ENCODE results near the gene TSG101. TPM values are rescaled to one million over a fixed set of nuclear protein-coding genes. Genes with fewer than 3 reads are reported as not detected.
A peak's percentile ranks its signal among the peaks of the same experiment; 100 is the strongest.

The TSG101 gene, protein sequence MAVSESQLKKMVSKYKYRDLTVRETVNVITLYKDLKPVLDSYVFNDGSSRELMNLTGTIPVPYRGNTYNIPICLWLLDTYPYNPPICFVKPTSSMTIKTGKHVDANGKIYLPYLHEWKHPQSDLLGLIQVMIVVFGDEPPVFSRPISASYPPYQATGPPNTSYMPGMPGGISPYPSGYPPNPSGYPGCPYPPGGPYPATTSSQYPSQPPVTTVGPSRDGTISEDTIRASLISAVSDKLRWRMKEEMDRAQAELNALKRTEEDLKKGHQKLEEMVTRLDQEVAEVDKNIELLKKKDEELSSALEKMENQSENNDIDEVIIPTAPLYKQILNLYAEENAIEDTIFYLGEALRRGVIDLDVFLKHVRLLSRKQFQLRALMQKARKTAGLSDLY
- total RNA-seq = 49.5 and 53.3 TPM in 2 replicates

DNA sequence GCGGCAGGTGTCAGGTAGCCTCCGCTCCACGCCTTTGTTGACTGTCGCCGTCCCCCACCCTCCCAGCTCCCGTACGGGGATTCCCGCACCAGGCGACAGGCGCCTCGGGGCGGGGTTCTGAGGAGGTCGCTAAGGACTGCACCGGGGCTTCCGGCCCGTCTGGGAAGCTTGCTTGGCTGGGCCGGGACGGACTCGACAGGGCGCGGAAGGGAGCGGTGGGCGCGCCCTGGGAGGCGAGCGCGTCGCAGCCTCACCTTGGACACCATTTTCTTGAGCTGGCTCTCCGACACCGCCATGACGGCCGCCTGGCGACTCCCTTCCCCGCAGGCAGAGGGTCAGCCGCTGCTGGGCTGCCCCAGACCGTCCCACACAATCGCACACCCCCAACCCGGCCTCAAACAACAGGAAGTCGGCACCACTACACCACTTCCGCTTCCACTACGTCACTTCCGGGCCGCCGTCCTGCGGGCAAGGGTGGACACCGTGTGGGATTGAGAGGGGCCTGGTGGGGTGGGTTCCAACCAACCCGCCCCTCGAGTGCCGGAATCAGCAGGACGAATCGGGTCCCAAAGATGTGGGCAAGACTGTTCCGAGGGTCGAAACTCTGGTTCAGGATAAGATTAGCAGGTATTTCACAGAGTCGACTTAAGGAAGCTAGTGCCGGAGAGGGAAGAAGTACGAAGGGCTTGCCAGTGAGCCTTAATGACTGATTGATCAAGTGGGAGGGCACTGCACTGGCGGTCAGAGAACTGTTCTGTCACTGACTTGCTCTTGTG is at the start of gene TSG101:
Gene TSG101 (minus strand): TSS at position 422 of the 776 bp plus-strand sequence. CDS start 126 bp downstream, at position 296.
- no peaks in the 10 kb centered on the region for H3K27me3 Mint-ChIP-seq (ENCODE audit: low read depth)
- H3K27ac Mint-ChIP-seq = peak within 1 kb of the TSS; percentile 98
- intact Hi-C loops (cut with micrococcal nuclease) = loop anchor here (1.0 to 10.0 kb wide), 11 partner anchors 62 to 512 kb away; partner anchors contain the start of genes GTF2H1, HPS5, LDHA and SERGEF
- H3K9me3 Mint-ChIP-seq = no peaks in the 10 kb centered on the region
- DNase-seq (ENCODE audit: low spot score) = peak; percentile 90
- peak within 1 kb of the TSS; percentile 97 for H3K4me3 Mint-ChIP-seq (ENCODE audit: low read depth)
- H3K4me1 Mint-ChIP-seq (ENCODE audit: low read depth) = peaks cover 30% of the 10 kb centered on the region
- H3K36me3 Mint-ChIP-seq (ENCODE audit: low read depth) = peaks cover 26% of the 10 kb centered on the region

DNA sequence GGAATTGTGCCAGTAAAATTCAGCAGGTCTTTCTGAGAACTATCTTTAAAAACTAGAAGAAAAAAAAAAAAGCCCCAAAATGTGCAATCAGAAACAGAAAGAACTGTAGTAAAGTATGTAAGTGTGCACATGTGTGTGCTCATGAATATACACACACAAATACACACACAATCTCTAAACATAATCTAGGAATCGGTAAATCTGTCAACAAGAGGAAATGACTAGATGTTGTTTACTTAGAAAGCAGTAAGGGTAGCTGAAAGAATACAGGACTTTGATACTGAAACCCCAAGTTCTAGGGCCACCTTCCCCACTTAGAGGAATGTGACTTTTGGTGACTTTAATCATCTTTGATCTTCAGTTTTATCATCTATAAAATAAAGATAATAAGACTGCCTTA is 48.6 kb upstream of the TSG101 start:
- intact Hi-C loops (cut with micrococcal nuclease) = loop anchor here (5.0 kb wide), 1 partner anchor 42 kb away; no protein-coding TSS in a partner anchor
- no peak for DNase-seq (ENCODE audit: low spot score)
- Mint-ChIP-seq H3K4me1 (ENCODE audit: low read depth) (peaks cover 22% of the 10 kb centered on the region), H3K36me3 (ENCODE audit: low read depth) (peaks cover 55% of the 10 kb centered on the region), H3K9me3 (no peaks in the 10 kb centered on the region), H3K27me3 (ENCODE audit: low read depth) (no peaks in the 10 kb centered on the region), H3K27ac (no peak overlapping the region), H3K4me3 (ENCODE audit: low read depth) (no peak overlapping the region)

DNA sequence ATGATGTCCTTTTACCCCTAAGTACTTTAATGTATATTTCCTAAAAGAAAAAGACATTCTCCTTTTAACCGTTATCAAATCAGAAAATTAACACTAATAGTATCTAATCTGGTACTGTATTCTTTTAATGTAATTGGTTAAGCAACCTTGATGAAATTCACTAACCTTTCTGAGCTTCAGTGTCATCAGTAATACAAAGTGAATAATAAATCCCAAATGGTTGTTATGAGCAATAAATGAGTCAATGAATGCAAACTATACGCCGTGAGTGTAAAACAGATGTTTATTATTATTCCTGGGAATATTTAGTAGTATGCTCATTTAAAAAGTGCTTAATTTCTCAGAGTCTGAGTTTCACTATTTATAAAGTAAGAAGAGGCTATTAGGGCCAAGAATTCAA is 40.3 kb upstream of the TSG101 start:
- no peak overlapping the region for H3K4me3 Mint-ChIP-seq (ENCODE audit: low read depth)
- H3K9me3 Mint-ChIP-seq = no peaks in the 10 kb centered on the region
- H3K27ac Mint-ChIP-seq = no peak overlapping the region
- DNase-seq (ENCODE audit: low spot score) = no peak
- H3K4me1 Mint-ChIP-seq (ENCODE audit: low read depth) = peaks cover 2% of the 10 kb centered on the region
- peaks cover 28% of the 10 kb centered on the region for H3K36me3 Mint-ChIP-seq (ENCODE audit: low read depth)
- H3K27me3 Mint-ChIP-seq (ENCODE audit: low read depth) = no peaks in the 10 kb centered on the region
- intact Hi-C loops (cut with micrococcal nuclease) = no loop called here

DNA sequence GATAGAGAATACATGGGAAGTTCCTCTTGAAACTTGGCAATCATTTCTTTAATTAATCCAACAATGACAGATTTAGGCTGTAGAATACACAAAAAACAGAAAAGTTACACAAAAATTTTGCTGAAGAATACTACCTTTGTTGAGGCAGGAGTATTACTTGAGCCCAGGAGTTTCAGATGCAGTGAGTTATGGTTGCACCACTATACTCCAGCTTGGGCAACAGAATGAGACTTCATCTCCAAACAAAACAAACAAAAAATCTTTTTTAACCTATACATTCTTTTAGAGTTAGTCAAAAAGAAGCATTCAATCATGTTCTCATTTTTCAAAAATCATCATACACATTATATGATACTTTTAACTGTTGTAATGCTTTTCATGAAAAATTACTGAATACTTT is 39.7 kb upstream of the TSG101 start:
- Mint-ChIP-seq H3K36me3 (ENCODE audit: low read depth) (peaks cover 26% of the 10 kb centered on the region), H3K4me3 (ENCODE audit: low read depth) (no peak overlapping the region), H3K9me3 (no peaks in the 10 kb centered on the region), H3K27me3 (ENCODE audit: low read depth) (no peaks in the 10 kb centered on the region), H3K4me1 (ENCODE audit: low read depth) (peaks cover 2% of the 10 kb centered on the region), H3K27ac (no peak overlapping the region)
- intact Hi-C loops (cut with micrococcal nuclease) = no loop called here
- DNase-seq (ENCODE audit: low spot score) = no peak

DNA sequence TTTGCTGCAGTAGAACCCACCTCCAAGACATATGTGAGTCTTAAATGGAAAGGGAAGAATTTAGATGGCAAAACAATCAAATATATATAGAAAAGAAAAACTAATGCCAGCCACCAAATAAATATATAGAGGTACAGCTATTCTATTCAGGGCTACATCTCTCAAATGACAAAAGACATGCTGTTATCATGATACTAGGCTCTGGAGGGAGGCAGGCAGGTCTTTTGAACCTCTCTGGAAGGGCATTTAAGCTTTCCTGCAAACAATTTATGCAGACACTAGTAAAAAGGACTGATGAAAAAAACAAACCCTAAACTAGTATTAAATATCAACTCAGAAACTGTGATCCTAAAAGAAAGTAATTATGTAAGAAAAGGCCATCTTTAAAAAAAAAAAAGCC is 37.4 kb upstream of the TSG101 start:
- no peak overlapping the region for H3K4me3 Mint-ChIP-seq (ENCODE audit: low read depth)
- no peaks in the 10 kb centered on the region for H3K27me3 Mint-ChIP-seq (ENCODE audit: low read depth)
- H3K9me3 Mint-ChIP-seq = no peaks in the 10 kb centered on the region
- no peak overlapping the region for H3K27ac Mint-ChIP-seq
- intact Hi-C loops (cut with micrococcal nuclease) = no loop called here
- DNase-seq (ENCODE audit: low spot score) = no peak
- H3K4me1 Mint-ChIP-seq (ENCODE audit: low read depth) = peaks cover 2% of the 10 kb centered on the region
- peaks cover 27% of the 10 kb centered on the region for H3K36me3 Mint-ChIP-seq (ENCODE audit: low read depth)

DNA sequence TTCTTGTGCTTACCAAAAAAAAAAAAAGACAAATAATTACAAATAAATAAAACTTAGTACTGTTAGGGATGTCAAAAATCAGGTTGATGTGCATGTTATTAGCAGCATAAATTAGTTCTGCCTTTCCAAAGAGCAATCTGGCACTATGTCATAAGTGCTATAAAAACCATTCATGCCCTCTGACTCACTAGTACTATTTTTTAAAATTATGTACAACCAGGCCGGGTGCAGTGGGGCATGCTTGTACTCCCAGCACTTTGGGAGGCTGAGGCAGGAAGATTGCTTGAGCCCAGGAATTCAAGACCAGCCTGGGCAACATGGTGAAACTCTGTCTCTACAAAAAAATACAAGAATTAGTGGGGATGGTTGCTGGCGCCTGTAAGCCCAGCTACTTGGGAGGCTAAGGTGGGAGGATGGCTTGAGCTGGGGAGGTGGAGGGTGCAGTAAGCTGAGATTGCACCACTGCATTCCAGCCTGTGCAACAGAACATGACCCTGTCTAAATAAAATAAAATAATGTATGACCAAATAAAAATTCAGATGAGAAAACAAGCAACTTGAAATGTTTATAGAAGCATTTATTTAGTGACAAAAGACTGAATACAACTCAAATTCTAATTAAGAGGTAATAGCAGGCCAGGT is 36.5 kb upstream of the TSG101 start:
- Mint-ChIP-seq H3K4me1 (ENCODE audit: low read depth) (peaks cover 2% of the 10 kb centered on the region), H3K4me3 (ENCODE audit: low read depth) (no peak overlapping the region), H3K36me3 (ENCODE audit: low read depth) (peaks cover 27% of the 10 kb centered on the region), H3K9me3 (no peaks in the 10 kb centered on the region), H3K27ac (no peak overlapping the region), H3K27me3 (ENCODE audit: low read depth) (no peaks in the 10 kb centered on the region)
- no peak for DNase-seq (ENCODE audit: low spot score)
- intact Hi-C loops (cut with micrococcal nuclease) = no loop called here

DNA sequence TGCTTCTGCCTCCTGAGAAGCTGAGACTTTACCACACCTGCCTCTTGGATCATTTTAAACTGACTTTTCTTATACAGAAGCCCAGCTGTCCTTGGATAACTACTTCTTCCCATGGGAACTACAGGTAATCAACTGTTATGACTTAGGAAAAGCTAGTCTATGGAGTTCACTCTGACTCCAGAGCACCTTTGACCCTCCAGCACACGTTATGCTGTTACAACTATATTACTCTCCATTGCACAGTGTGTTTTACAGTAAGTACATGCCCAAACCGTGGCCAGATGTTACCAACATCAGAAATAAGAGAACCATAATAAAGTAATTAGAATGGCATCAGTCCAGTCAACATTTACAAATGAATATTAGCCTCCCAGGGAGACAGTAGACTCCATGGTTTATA is 21.3 kb upstream of the TSG101 start:
- Mint-ChIP-seq H3K4me1 (ENCODE audit: low read depth) (no peaks in the 10 kb centered on the region), H3K27me3 (ENCODE audit: low read depth) (no peaks in the 10 kb centered on the region), H3K27ac (no peak overlapping the region), H3K36me3 (ENCODE audit: low read depth) (peaks cover 32% of the 10 kb centered on the region), H3K9me3 (no peaks in the 10 kb centered on the region), H3K4me3 (ENCODE audit: low read depth) (no peak overlapping the region)
- DNase-seq (ENCODE audit: low spot score) = no peak
- intact Hi-C loops (cut with micrococcal nuclease) = no loop called here

DNA sequence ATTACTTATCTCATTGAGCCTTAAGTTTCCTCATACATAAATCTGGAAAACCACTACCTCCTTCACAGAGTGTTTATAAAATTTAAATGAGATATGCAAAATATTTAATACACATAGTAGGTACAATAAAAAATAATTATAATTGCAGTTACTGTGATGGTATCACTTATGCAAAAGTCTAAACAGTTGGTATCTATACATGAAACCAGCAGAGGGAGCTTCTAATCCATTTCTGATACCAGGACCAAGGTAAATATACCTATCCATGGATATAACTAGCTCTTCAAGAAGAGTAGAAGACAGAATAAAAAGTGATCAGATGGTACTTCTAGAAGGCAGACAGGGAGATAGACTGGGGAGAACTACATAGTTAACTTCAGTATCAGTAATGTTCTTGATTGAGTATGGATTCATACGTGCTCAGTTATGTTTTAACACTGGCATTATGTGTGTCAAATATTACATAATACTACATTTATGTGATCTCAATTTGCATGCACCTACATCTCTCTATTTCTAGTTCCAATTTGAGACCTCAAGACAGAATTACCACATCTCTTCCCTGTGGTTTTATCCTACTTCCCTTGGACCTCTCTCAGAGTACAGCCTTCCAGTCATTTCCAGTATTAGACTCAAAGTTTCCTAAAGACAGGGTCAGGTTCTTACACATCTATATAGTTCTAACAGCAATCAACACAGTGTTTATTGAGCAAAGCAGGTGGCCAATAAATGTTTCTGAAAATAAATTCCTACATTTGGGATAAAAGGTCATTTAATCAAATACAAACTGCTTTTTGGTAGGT is 13.7 kb upstream of the TSG101 start:
- Mint-ChIP-seq H3K4me3 (ENCODE audit: low read depth) (no peak overlapping the region), H3K36me3 (ENCODE audit: low read depth) (peaks cover 22% of the 10 kb centered on the region), H3K27ac (no peak overlapping the region), H3K27me3 (ENCODE audit: low read depth) (no peaks in the 10 kb centered on the region), H3K4me1 (ENCODE audit: low read depth) (peaks cover 6% of the 10 kb centered on the region), H3K9me3 (no peaks in the 10 kb centered on the region)
- intact Hi-C loops (cut with micrococcal nuclease) = loop anchor here (1.0 to 5.0 kb wide), 4 partner anchors 52 to 224 kb away; no protein-coding TSS in a partner anchor
- DNase-seq (ENCODE audit: low spot score) = no peak

DNA sequence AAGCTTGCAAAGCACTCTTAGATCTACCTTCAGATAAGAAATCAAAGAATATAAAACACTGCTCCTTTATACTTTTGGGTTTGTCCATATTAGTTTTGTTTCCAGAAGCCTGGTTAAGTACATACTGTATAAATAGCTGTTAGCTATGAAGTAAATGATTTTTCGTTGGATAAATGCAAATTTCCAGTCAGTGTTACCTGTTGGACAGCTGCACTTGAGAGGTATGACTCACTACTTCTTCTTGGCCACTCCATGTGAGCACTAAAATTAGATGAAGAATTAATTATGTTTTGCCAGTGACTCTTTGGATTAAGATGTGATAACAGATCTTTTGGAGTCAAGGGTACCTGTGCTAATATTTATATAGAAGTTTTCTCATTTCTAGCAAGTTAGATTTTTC is 9.5 kb upstream of the TSG101 start:
- peaks cover 8% of the 10 kb centered on the region for H3K4me1 Mint-ChIP-seq (ENCODE audit: low read depth)
- intact Hi-C loops (cut with micrococcal nuclease) = no loop called here

DNA sequence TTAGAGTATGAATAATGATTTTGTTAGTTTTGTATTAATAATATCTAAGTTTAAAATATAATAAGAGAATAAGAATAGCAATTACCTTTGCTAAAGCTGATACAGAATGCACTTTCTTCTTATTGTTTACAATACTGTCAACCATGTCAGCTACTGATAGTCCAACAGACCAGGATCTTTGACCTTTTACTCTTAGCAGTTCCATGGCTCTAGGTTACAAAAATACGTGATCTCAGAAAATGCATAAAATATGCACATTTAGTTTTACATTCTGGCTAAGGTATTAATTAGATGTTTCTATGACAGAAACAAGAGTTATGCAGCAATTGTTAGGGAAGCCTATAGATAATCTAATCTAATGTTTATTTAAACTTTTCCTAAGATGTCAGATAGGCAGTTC is 7.5 kb upstream of the TSG101 start:
- no peak overlapping the region for H3K4me3 Mint-ChIP-seq (ENCODE audit: low read depth)

More for the DNA sequence above, 9.5 kb upstream of the TSG101 start:
- Mint-ChIP-seq H3K27ac (no peak overlapping the region), H3K36me3 (ENCODE audit: low read depth) (peaks cover 11% of the 10 kb centered on the region), H3K4me3 (ENCODE audit: low read depth) (no peak overlapping the region), H3K27me3 (ENCODE audit: low read depth) (no peaks in the 10 kb centered on the region), H3K9me3 (no peaks in the 10 kb centered on the region)
- no peak for DNase-seq (ENCODE audit: low spot score)

DNA sequence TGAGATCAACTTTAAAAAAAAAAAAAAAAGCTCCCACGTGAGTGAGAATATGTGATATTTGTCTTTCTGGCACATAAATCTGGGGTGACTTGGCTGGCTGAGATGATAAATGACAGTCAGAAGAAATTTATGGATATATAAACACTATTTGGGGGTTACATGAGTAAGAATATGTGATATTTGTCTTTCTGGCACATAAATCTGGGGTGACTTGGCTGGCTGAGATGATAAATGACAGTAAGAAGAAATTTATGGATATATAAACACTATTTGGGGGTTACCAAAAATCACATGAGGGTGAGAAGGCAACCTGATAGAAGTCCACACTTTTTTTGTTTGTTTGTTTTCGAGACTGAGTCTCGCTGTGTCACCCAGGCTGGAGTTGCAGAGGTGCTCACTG is 6.6 kb upstream of the TSG101 start:
- no peaks in the 10 kb centered on the region for H3K9me3 Mint-ChIP-seq
- peaks cover 8% of the 10 kb centered on the region for H3K4me1 Mint-ChIP-seq (ENCODE audit: low read depth)
- intact Hi-C loops (cut with micrococcal nuclease) = no loop called here
- H3K27ac Mint-ChIP-seq = no peak overlapping the region
- no peak for DNase-seq (ENCODE audit: low spot score)
- H3K4me3 Mint-ChIP-seq (ENCODE audit: low read depth) = no peak overlapping the region
- peaks cover 9% of the 10 kb centered on the region for H3K36me3 Mint-ChIP-seq (ENCODE audit: low read depth)
- no peaks in the 10 kb centered on the region for H3K27me3 Mint-ChIP-seq (ENCODE audit: low read depth)

More for the DNA sequence above, 7.5 kb upstream of the TSG101 start:
- Mint-ChIP-seq H3K27me3 (ENCODE audit: low read depth) (no peaks in the 10 kb centered on the region), H3K9me3 (no peaks in the 10 kb centered on the region), H3K36me3 (ENCODE audit: low read depth) (peaks cover 6% of the 10 kb centered on the region), H3K27ac (no peak overlapping the region), H3K4me1 (ENCODE audit: low read depth) (peaks cover 6% of the 10 kb centered on the region)
- intact Hi-C loops (cut with micrococcal nuclease) = no loop called here
- no peak for DNase-seq (ENCODE audit: low spot score)

DNA sequence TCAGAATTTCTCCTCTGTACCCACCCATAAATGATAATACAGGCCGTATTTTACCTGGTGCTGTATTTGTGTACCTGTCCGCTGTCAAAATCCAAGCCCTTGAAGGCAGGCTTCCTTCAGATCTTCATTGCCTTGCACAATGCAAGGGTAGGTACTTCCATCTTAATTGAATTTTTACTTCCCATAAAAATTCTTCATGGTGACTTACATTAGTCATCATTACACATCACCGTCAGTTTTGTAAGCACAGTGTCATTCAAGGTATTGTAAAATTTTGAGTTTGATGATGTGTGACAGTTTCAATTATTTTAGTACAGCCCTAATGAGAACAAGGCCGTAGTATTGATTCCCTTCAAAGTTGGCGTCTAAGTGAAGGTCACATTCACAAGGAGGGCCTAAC is 770 bp upstream of the TSG101 start:
- Mint-ChIP-seq H3K4me1 (ENCODE audit: low read depth) (peaks cover 25% of the 10 kb centered on the region), H3K27ac (peak overlapping the region; percentile 98), H3K4me3 (ENCODE audit: low read depth) (peak overlapping the region; percentile 97), H3K36me3 (ENCODE audit: low read depth) (peaks cover 18% of the 10 kb centered on the region), H3K27me3 (ENCODE audit: low read depth) (no peaks in the 10 kb centered on the region), H3K9me3 (no peaks in the 10 kb centered on the region)
- DNase-seq (ENCODE audit: low spot score) = no peak
- intact Hi-C loops (cut with micrococcal nuclease) = loop anchor here (2.0 to 10.0 kb wide), 7 partner anchors 89 to 513 kb away; partner anchors contain the start of genes GTF2H1, HPS5 and SERGEF

All from activated T-helper 2 cell treated with anti-CD3 and anti-CD28 coated beads, Interferon-gamma antibody, Interleukin-2, Interleukin-4, amounts not matched to agents 10 μg/mL and 5 μg/mL and 100 μg/mL, durations not matched to agents 14 hours and 24 hours and 36 hours (primary cell).